ENCODE results near the gene KHSRP. TPM values are rescaled to one million over a fixed set of nuclear protein-coding genes. Genes with fewer than 3 reads are reported as not detected.
A peak's percentile ranks its signal among the peaks of the same experiment; 100 is the strongest.

KHSRP gene
- total and polyA plus RNA-seq, 11 donors: 53.9 to 122 (median 89.3) TPM

GRCh38 chr19:6376512-6377190 lies 48.0 kb downstream of the KHSRP start:
- Histone ChIP-seq H3K36me3 (peaks cover 0 to 49% (median 40%) of the 10 kb centered on the region in 9 donors), H3K4me1 (peaks cover 0 to 20% (median 7%) of the 10 kb centered on the region in 12 donors), H3K27ac (no peak overlapping the region), H3K9me3 (peaks cover 0 to 7% (median 0%) of the 10 kb centered on the region in 12 donors), H3K27me3 (no peaks in the 10 kb centered on the region), H3K4me3 (no peak overlapping the region)
- DNase-seq: no peak
- intact Hi-C loops (cut with DNase I): loop anchor here in 2 of 10 donors (10.0 kb wide), 2 partner anchors 368 to 472 kb away; partner anchors contain the start of genes NDUFA11 (in 1 of the 2) and VMAC (in 1 of the 2)
- no peak for ATAC-seq
- WGBS, 4 donors: 68 to 80% (median 75%) methylated on average over 15 to 19 of the region's 19 CpGs
- TF ChIP-seq CTCF (IDR thresholded peaks at IDR 0.05) (no peak), POLR2A (IDR thresholded peaks at IDR 0.05) (no peak)

GRCh38 chr19:6375411-6376010 lies 49.1 kb downstream of the KHSRP start, which contains the start of gene PSPN:
PSPN (minus strand) TSS chr19:6375933; CDS start chr19:6375849, 84 bp downstream.
- intact Hi-C loops (cut with DNase I): loop anchor here in 2 of 10 donors (10.0 kb wide), 2 partner anchors 369 to 471 kb away; partner anchors contain the start of genes NDUFA11 (in 1 of the 2) and VMAC (in 1 of the 2)
- no peaks in the 10 kb centered on the region for H3K27me3 ChIP-seq
- WGBS, 4 donors: 71 to 91% (median 86%) methylated on average over 12 to 25 of the region's 25 CpGs
- TF ChIP-seq CTCF (IDR thresholded peaks at IDR 0.05): no peak
- TF ChIP-seq POLR2A (IDR thresholded peaks at IDR 0.05): no peak
- peaks cover 0 to 37% (median 28%) of the 10 kb centered on the region in 9 donors for H3K36me3 ChIP-seq
- H3K9me3 ChIP-seq: peaks cover 0 to 7% (median 0%) of the 10 kb centered on the region in 12 donors
- H3K4me3 ChIP-seq: no peak within 1 kb of the TSS
- no peak within 1 kb of the TSS for H3K27ac ChIP-seq
- DNase-seq: no peak
- no peak for ATAC-seq
- H3K4me1 ChIP-seq: peaks cover 0 to 20% (median 7%) of the 10 kb centered on the region in 12 donors

GRCh38 chr19:6374711-6375410 lies 49.8 kb downstream of the KHSRP start:
- H3K36me3 ChIP-seq: peaks cover 0 to 31% (median 22%) of the 10 kb centered on the region in 9 donors
- intact Hi-C loops (cut with DNase I): loop anchor here in 3 of 10 donors (5.0 to 10.0 kb wide), 6 partner anchors 47 to 470 kb away; partner anchors contain the start of genes GPR108 (in 1 of the 3), KHSRP (in 1 of the 3), MLLT1 (in 1 of the 3) and NDUFA11 (in 1 of the 3)
- ATAC-seq (no peak), DNase-seq (no peak)
- no peak overlapping the region for H3K4me3 ChIP-seq
- peak overlapping the region in 1 of 12 donors; percentile 99 for H3K27ac ChIP-seq
- H3K4me1 ChIP-seq: peaks cover 0 to 20% (median 7%) of the 10 kb centered on the region in 12 donors
- peaks cover 0 to 3% (median 0%) of the 10 kb centered on the region in 12 donors for H3K9me3 ChIP-seq
- no peaks in the 10 kb centered on the region for H3K27me3 ChIP-seq
- TF ChIP-seq CTCF (IDR thresholded peaks at IDR 0.05): no peak
- no peak for TF ChIP-seq POLR2A (IDR thresholded peaks at IDR 0.05)
- 79 to 89% (median 86%) methylated on average over 10 to 29 of the region's 29 CpGs for WGBS, 4 donors
